H9 (cell line): Measurements from ENCODE around the gene SLC38A9. TPM values are rescaled to one million over a fixed set of nuclear protein-coding genes. Genes with fewer than 3 reads are reported as not detected.

Experiments used
- DNase-seq: peaks from one replicate; pipeline ENCODE4 v3.0.0-alpha.2; 2017
- H2AFZ ChIP-seq: one replicate; pipeline ENCODE4 v1.6.1; 2013; ENCODE audit warnings: mild to moderate bottlenecking, low read length, control low read depth, moderate library complexity
- H2AK5ac ChIP-seq: 2 replicates; pipeline ENCODE4 v1.6.1; 2013; ENCODE audit warnings: low read length, control low read depth, mixed read lengths; ENCODE audit not compliant: insufficient read length
- H2BK120ac ChIP-seq: one replicate; pipeline ENCODE4 v1.6.1; 2013; ENCODE audit warnings: low read depth, mild to moderate bottlenecking, low read length, control low read depth, inconsistent platforms; ENCODE audit not compliant: poor library complexity, severe bottlenecking
- H2BK12ac ChIP-seq: 2 replicates; pipeline ENCODE4 v1.6.1; 2013; ENCODE audit warnings: low read length, control low read depth, mixed read lengths, low read depth; ENCODE audit not compliant: insufficient read length
- H2BK15ac ChIP-seq: 2 replicates; pipeline ENCODE4 v1.6.1; 2013; ENCODE audit warnings: low read depth, low read length, control low read depth
- H2BK20ac ChIP-seq: one replicate; pipeline ENCODE4 v1.6.1; 2013; ENCODE audit warnings: low read depth, mild to moderate bottlenecking, low read length, control low read depth, inconsistent platforms; ENCODE audit not compliant: poor library complexity, severe bottlenecking
- H2BK5ac ChIP-seq: 2 replicates; pipeline ENCODE4 v1.6.1; 2013; ENCODE audit warnings: low read length, control low read depth, mixed read lengths; ENCODE audit not compliant: insufficient read length
- H3K14ac ChIP-seq: 2 replicates; pipeline ENCODE4 v1.6.1; 2013; ENCODE audit warnings: low read length, control low read depth; ENCODE audit not compliant: insufficient read depth
- H3K18ac ChIP-seq: 2 replicates; pipeline ENCODE4 v1.6.1; 2013; ENCODE audit warnings: low read depth, mild to moderate bottlenecking, mixed read lengths, low read length, control low read depth; ENCODE audit not compliant: insufficient read length
- H3K23ac ChIP-seq: 2 replicates; pipeline ENCODE4 v1.6.1; 2013; ENCODE audit warnings: low read length, control low read depth, mixed read lengths, low read depth; ENCODE audit not compliant: insufficient read length
- H3K23me2 ChIP-seq: 2 replicates; pipeline ENCODE4 v1.6.1; 2013; ENCODE audit warnings: low read depth, mild to moderate bottlenecking, mixed read lengths, low read length, control low read depth; ENCODE audit not compliant: insufficient read length, poor library complexity, severe bottlenecking
- H3K27ac ChIP-seq: 2 replicates; pipeline ENCODE4 v1.5.1; 2013; ENCODE audit warnings: low read length, control low read depth, mixed read lengths, low read depth; ENCODE audit not compliant: insufficient read length
- H3K27me3 ChIP-seq: 2 replicates; pipeline ENCODE4 v1.6.1; 2013; ENCODE audit warnings: low read length, control low read depth, inconsistent platforms; ENCODE audit not compliant: insufficient read depth
- H3K4ac ChIP-seq: 2 replicates; pipeline ENCODE4 v1.6.1; 2013; ENCODE audit warnings: low read depth, mild to moderate bottlenecking, control low read depth, inconsistent platforms, low read length, moderate library complexity
- H3K4me1 ChIP-seq: 2 replicates; pipeline ENCODE4 v1.6.1; 2013; ENCODE audit warnings: low read length, control low read depth, inconsistent platforms; ENCODE audit not compliant: insufficient read depth
- H3K4me2 ChIP-seq: 2 replicates; pipeline ENCODE4 v1.6.1; 2013; ENCODE audit warnings: low read length, control low read depth, mixed read lengths; ENCODE audit not compliant: insufficient read length, insufficient read depth
- H3K56ac ChIP-seq: 2 replicates; pipeline ENCODE4 v1.6.1; 2013; ENCODE audit warnings: low read depth, mild to moderate bottlenecking, mixed read lengths, low read length, control low read depth; ENCODE audit not compliant: insufficient read length
- H3K79me1 ChIP-seq: 2 replicates; pipeline ENCODE4 v1.6.1; 2013; ENCODE audit warnings: low read depth, mild to moderate bottlenecking, moderate library complexity, low read length, control low read depth, inconsistent platforms; ENCODE audit not compliant: insufficient read depth, poor library complexity, severe bottlenecking
- H3K79me2 ChIP-seq: 2 replicates; pipeline ENCODE4 v1.6.1; 2013; ENCODE audit warnings: low read length, control low read depth, inconsistent platforms; ENCODE audit not compliant: insufficient read depth
- H3K9ac ChIP-seq: 2 replicates; pipeline ENCODE4 v1.6.1; 2013; ENCODE audit warnings: low read length, control low read depth, mixed read lengths; ENCODE audit not compliant: insufficient read length; ENCODE audit errors: extremely low read depth
- H3K9me3 ChIP-seq: one replicate; pipeline ENCODE4 v1.6.1; 2013; ENCODE audit warnings: low read depth, low read length, inconsistent platforms; ENCODE audit not compliant: control insufficient read depth
- H3T11ph ChIP-seq: one replicate; pipeline ENCODE4 v1.6.1; 2013; ENCODE audit warnings: mild to moderate bottlenecking, low read length, control low read depth, inconsistent platforms
- H4K20me1 ChIP-seq: one replicate; pipeline ENCODE4 v1.6.1; 2013; ENCODE audit not compliant: control insufficient read depth, insufficient read length, insufficient read depth
- H4K5ac ChIP-seq: 2 replicates; pipeline ENCODE4 v1.6.1; 2013; ENCODE audit warnings: low read depth, mild to moderate bottlenecking, mixed read lengths, low read length, control low read depth; ENCODE audit not compliant: insufficient read length
- H4K8ac ChIP-seq: replicated peaks from 2 replicates; pipeline ENCODE4 v1.6.1; 2013; ENCODE audit warnings: low read length, control low read depth, mixed read lengths, low read depth; ENCODE audit not compliant: insufficient read length
- H4K91ac ChIP-seq: 2 replicates; pipeline ENCODE4 v1.6.1; 2013; ENCODE audit warnings: low read depth, mild to moderate bottlenecking, moderate library complexity, mixed read lengths, low read length, control low read depth; ENCODE audit not compliant: insufficient read length
- H3K27ac Mint-ChIP-seq, 3 experiments: 2 replicates in 2 of 3; 3 replicates in 1 of 3; pipeline ENCODE4 v1.8.0; 2020 to 2021; ENCODE audit warnings: mixed read lengths in 3 of 3, mild to moderate bottlenecking in 1 of 3, moderate library complexity in 1 of 3
- H3K27me3 Mint-ChIP-seq: 2 replicates; pipeline ENCODE4 v1.8.0; 2021; ENCODE audit warnings: low read depth, mild to moderate bottlenecking, moderate library complexity, mixed read lengths
- H3K36me3 Mint-ChIP-seq, 3 experiments: 2 replicates in 2 of 3; 3 replicates in 1 of 3; pipeline ENCODE4 v1.8.0; 2020 to 2021; ENCODE audit warnings: low read depth in 3 of 3, mixed read lengths in 3 of 3; ENCODE audit not compliant: insufficient read depth in 1 of 3
- H3K4me1 Mint-ChIP-seq, 2 experiments: 2 replicates each; pipeline ENCODE4 v1.8.0; 2020; ENCODE audit warnings: mixed read lengths in 2 of 2
- H3K4me3 Mint-ChIP-seq, 2 experiments: 2 replicates in 1 of 2; 3 replicates in 1 of 2; pipeline ENCODE4 v1.8.0; 2020 to 2021; ENCODE audit warnings: mild to moderate bottlenecking in 2 of 2, mixed read lengths in 2 of 2, moderate library complexity in 1 of 2
- H3K9me3 Mint-ChIP-seq, 2 experiments: 2 replicates in 1 of 2; 3 replicates in 1 of 2; pipeline ENCODE4 v1.8.0; 2020; ENCODE audit warnings: mild to moderate bottlenecking in 2 of 2, mixed read lengths in 2 of 2, moderate library complexity in 1 of 2
- WGBS: extraction: QIAGEN DNeasy Blood & Tissue Kit; methylation state at CpG from one replicate; pipeline ENCODE4 v1.1.7; 2013; ENCODE audit warnings: missing lambda C conversion rate, low lambda C conversion rate, mixed read lengths; ENCODE audit not compliant: insufficient read length; ENCODE audit errors: extremely low coverage; 5-methylcytosine and 5-hydroxymethylcytosine counted together
- total RNA-seq: library from RNA; stranded (reverse); gene quantifications from 2 replicates; pipeline ENCODE4 v1.2.1, GENCODE V29; 2021
- TF ChIP-seq, protein P1 (sequence below): fragments of 200-600 bp; sonication (generic); conservative IDR thresholded peaks from 3 replicates; pipeline ENCODE4 v1.8.0; 2021; ENCODE audit warnings: antibody characterized with exemption, mild to moderate bottlenecking

SLC38A9 gene
- total RNA-seq, 1 experiment from 2014 or later, result 48.5 TPM

DNA sequence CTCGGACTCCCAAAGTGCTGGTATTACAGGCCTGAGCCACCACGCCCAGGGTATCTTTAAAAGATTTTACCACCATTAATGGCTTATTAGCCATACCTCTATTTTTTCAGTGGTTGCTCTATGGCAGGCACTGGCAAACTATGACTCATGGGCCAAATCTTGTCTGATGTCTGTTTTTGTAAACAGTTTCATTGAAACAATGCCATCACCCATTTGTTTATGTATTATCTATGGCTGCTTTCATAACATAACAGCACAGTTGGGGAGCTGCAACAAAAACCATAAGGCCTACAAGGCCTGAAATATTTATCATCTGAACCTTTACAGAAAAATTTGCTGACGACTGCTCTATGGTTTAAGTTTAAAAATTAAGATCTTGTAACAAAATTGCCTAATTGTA lies 66.8 kb downstream of the SLC38A9 start:
- H3K79me2 ChIP-seq, result no peaks in the 10 kb centered on the region
- H3K23me2 ChIP-seq, result no peaks in the 10 kb centered on the region
- no peak overlapping the region for H4K5ac ChIP-seq
- no peak overlapping the region for H2AK5ac ChIP-seq
- H3K27me3 ChIP-seq, result no peaks in the 10 kb centered on the region
- Mint-ChIP-seq H3K36me3 (peaks cover 21 to 57% (median 38%) of the 10 kb centered on the region in 3 experiments), H3K27ac (peak overlapping the region in 1 of 3 experiments; percentile 81; a peak in 2 of 7 replicates), H3K9me3 (no peaks in the 10 kb centered on the region), H3K4me3 (no peak overlapping the region), H3K4me1 (peaks cover 18 to 24% of the 10 kb centered on the region in 2 experiments), H3K27me3 (no peaks in the 10 kb centered on the region)
- no peak overlapping the region for H3K9ac ChIP-seq
- TF ChIP-seq, protein P1, sequence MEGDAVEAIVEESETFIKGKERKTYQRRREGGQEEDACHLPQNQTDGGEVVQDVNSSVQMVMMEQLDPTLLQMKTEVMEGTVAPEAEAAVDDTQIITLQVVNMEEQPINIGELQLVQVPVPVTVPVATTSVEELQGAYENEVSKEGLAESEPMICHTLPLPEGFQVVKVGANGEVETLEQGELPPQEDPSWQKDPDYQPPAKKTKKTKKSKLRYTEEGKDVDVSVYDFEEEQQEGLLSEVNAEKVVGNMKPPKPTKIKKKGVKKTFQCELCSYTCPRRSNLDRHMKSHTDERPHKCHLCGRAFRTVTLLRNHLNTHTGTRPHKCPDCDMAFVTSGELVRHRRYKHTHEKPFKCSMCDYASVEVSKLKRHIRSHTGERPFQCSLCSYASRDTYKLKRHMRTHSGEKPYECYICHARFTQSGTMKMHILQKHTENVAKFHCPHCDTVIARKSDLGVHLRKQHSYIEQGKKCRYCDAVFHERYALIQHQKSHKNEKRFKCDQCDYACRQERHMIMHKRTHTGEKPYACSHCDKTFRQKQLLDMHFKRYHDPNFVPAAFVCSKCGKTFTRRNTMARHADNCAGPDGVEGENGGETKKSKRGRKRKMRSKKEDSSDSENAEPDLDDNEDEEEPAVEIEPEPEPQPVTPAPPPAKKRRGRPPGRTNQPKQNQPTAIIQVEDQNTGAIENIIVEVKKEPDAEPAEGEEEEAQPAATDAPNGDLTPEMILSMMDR, result no peak
- no peak overlapping the region for H2BK15ac ChIP-seq
- H3K14ac ChIP-seq, result no peak overlapping the region
- H4K8ac ChIP-seq, result no peak overlapping the region
- H2BK20ac ChIP-seq, result no peak overlapping the region
- no peaks in the 10 kb centered on the region for H3K79me1 ChIP-seq
- WGBS, result no CpG with 5 or more reads among the region's 3 CpGs
- H3K9me3 ChIP-seq, result no peaks in the 10 kb centered on the region
- DNase-seq, result no peak
- no peak overlapping the region for H4K91ac ChIP-seq
- no peak overlapping the region for H3K4me2 ChIP-seq
- no peak overlapping the region for H3K23ac ChIP-seq
- H3T11ph ChIP-seq, result no peak overlapping the region
- H3K4me1 ChIP-seq, result no peaks in the 10 kb centered on the region
- no peak overlapping the region for H3K4ac ChIP-seq
- H2BK120ac ChIP-seq, result no peak overlapping the region
- H2BK12ac ChIP-seq, result no peak overlapping the region
- H3K27ac ChIP-seq, result no peak overlapping the region
- H2AFZ ChIP-seq, result no peak overlapping the region
- H3K18ac ChIP-seq, result no peak overlapping the region
- H3K56ac ChIP-seq, result no peak overlapping the region
- no peaks in the 10 kb centered on the region for H4K20me1 ChIP-seq
- H2BK5ac ChIP-seq, result no peak overlapping the region
